ENCODE measurements around the gene WDR36. TPM values are rescaled to one million over a fixed set of nuclear protein-coding genes. Genes with fewer than 3 reads are reported as not detected.
A peak's percentile ranks its signal among the peaks of the same experiment; 100 is the strongest.

WDR36 gene
- total RNA-seq, 1 donor from 2014 or later, result 31.6 TPM

DNA sequence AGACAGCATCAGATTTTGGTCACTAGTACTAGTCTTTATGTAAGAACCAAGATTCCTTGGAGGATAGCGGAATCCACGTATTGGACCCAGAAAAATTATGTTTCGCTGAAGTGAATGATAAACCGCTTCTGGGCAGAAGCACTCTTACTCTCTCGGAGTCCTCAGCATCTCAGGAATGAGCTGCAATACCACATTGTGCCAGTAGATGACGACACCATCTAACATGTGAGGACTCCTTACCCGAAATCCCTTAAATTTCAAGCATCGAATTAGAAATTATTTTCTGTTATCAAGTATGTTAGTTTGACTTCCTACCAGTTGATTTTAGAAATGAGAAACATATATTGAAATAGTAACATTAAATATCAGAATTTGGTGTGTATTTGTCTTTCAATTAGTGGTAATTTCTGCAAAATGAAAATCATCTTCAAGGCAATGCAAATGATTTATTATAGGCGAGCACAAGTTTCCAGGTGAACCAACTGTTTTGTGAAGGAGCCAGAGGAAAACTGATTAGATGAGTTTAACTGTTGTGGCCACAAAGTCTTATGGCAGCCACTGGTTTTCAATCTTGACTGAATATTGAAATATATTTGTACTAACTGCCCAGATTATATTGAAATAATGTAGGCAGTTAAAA is 66.1 kb downstream of the WDR36 start:
- DNase-seq (ENCODE audit: low spot score, unreplicated experiment), result peak; percentile 62
- Mint-ChIP-seq H3K4me1 (ENCODE audit: low read depth) (peaks cover 5% of the 10 kb centered on the region), H3K4me3 (ENCODE audit: low read depth) (no peak overlapping the region), H3K36me3 (ENCODE audit: insufficient read depth) (no peaks in the 10 kb centered on the region), H3K27me3 (peaks cover 3% of the 10 kb centered on the region), H3K9me3 (ENCODE audit: low read depth) (no peaks in the 10 kb centered on the region), H3K27ac (no peak overlapping the region)
- TF ChIP-seq, protein P1, sequence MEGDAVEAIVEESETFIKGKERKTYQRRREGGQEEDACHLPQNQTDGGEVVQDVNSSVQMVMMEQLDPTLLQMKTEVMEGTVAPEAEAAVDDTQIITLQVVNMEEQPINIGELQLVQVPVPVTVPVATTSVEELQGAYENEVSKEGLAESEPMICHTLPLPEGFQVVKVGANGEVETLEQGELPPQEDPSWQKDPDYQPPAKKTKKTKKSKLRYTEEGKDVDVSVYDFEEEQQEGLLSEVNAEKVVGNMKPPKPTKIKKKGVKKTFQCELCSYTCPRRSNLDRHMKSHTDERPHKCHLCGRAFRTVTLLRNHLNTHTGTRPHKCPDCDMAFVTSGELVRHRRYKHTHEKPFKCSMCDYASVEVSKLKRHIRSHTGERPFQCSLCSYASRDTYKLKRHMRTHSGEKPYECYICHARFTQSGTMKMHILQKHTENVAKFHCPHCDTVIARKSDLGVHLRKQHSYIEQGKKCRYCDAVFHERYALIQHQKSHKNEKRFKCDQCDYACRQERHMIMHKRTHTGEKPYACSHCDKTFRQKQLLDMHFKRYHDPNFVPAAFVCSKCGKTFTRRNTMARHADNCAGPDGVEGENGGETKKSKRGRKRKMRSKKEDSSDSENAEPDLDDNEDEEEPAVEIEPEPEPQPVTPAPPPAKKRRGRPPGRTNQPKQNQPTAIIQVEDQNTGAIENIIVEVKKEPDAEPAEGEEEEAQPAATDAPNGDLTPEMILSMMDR (IDR thresholded peaks at IDR 0.05; ENCODE audit: unreplicated experiment), result peak; percentile 99

DNA sequence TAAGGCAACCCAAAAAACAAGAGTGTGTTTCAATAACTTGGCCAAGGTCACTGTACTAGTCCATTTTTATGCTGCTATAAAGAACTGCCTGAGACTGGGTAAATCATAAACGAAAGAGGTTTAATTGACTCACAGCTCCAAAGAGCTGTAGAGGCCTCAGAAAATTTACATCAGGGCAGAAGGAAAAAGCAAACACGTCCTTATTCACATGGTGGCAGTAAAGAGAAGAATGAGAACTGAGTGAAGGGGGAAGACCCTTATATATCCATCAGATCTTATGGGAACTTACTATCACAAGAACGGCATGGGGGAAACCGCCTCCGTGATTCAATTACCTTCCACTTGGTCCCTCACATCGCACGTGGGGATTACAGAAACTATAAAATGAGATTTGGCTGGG is 67.7 kb downstream of the WDR36 start:
- Mint-ChIP-seq H3K27ac (no peak overlapping the region), H3K27me3 (peaks cover 3% of the 10 kb centered on the region)
- DNase-seq (ENCODE audit: low spot score, unreplicated experiment), result no peak

DNA sequence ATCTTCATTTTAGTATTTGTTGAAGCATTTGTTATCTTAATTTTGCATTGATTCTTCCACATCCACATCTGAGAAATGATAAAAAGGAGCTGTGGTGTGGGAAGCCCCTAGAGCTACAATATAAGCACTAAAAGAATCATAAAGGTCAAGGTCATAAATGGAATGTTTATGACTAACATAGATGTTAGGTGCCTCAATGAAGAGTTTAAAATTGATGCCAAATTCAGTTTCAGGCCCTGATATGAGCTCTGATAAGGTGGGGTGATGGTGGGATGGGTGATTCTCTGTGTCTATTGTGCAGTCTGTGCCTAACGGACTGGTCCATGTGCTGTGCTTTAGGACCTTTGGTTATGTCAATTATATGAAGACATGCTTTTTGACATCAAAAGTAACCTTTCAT is 70.9 kb downstream of the WDR36 start:
- Mint-ChIP-seq H3K27me3 (no peaks in the 10 kb centered on the region), H3K4me3 (ENCODE audit: low read depth) (no peak overlapping the region), H3K9me3 (ENCODE audit: low read depth) (no peaks in the 10 kb centered on the region), H3K36me3 (ENCODE audit: insufficient read depth) (no peaks in the 10 kb centered on the region), H3K27ac (no peak overlapping the region), H3K4me1 (ENCODE audit: low read depth) (no peaks in the 10 kb centered on the region)
- DNase-seq (ENCODE audit: low spot score, unreplicated experiment), result no peak
- TF ChIP-seq, protein P1 (IDR thresholded peaks at IDR 0.05; ENCODE audit: unreplicated experiment), result no peak

More for the DNA sequence above, 67.7 kb downstream of the WDR36 start:
- H3K4me3 Mint-ChIP-seq (ENCODE audit: low read depth), result no peak overlapping the region
- H3K36me3 Mint-ChIP-seq (ENCODE audit: insufficient read depth), result no peaks in the 10 kb centered on the region
- no peaks in the 10 kb centered on the region for H3K9me3 Mint-ChIP-seq (ENCODE audit: low read depth)
- no peaks in the 10 kb centered on the region for H3K4me1 Mint-ChIP-seq (ENCODE audit: low read depth)
- TF ChIP-seq, protein P1 (IDR thresholded peaks at IDR 0.05; ENCODE audit: unreplicated experiment), result no peak

DNA sequence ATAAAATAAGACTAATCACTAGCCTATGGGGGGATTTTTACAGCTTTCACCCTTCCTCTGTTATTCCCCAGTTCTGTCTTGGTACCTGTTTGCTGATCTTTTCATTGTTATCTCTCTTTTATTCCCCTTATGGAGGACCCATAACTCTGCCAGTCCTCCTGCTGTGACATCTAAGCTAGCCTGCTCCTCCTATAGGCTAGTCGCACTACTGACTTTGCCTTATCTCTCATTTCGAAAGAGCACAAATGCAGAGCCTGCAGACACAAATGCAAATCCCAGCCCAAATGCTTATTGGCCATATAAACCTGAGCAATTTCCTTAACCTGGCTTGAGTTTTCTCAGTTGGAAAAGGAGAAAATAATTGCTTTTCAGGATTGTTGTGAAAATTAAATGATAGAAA is 72.9 kb downstream of the WDR36 start:
- Mint-ChIP-seq H3K27me3 (no peaks in the 10 kb centered on the region), H3K36me3 (ENCODE audit: insufficient read depth) (no peaks in the 10 kb centered on the region), H3K4me3 (ENCODE audit: low read depth) (no peak overlapping the region), H3K4me1 (ENCODE audit: low read depth) (no peaks in the 10 kb centered on the region), H3K9me3 (ENCODE audit: low read depth) (no peaks in the 10 kb centered on the region), H3K27ac (no peak overlapping the region)
- no peak for DNase-seq (ENCODE audit: low spot score, unreplicated experiment)
- TF ChIP-seq, protein P1 (IDR thresholded peaks at IDR 0.05; ENCODE audit: unreplicated experiment), result no peak

DNA sequence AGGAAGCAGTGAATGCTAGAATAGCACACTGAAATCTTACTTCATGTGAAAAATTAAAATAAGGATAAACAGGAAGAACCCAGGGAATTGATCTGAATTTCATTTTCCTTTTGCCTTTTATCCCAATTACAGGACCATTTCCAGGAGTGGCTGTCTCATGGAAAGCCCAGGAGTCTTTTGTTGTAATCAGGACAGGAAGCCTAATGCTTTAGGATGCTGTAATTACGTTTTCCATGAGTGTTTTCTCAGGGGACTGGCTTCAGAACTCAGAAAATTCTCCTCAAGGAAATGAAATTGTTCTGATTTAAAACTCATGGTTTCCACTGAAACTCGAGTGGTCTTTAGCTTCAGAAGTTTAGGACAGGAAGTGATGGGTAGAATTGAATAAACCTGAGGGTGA is 75.4 kb downstream of the WDR36 start:
- Mint-ChIP-seq H3K4me3 (ENCODE audit: low read depth) (no peak overlapping the region), H3K27ac (no peak overlapping the region), H3K4me1 (ENCODE audit: low read depth) (no peaks in the 10 kb centered on the region), H3K27me3 (peaks cover 3% of the 10 kb centered on the region), H3K9me3 (ENCODE audit: low read depth) (no peaks in the 10 kb centered on the region), H3K36me3 (ENCODE audit: insufficient read depth) (no peaks in the 10 kb centered on the region)
- no peak for DNase-seq (ENCODE audit: low spot score, unreplicated experiment)
- TF ChIP-seq, protein P1 (IDR thresholded peaks at IDR 0.05; ENCODE audit: unreplicated experiment), result no peak
